K562 (cell line): ENCODE results near the gene DBNL. TPM values are rescaled to one million over a fixed set of nuclear protein-coding genes. Genes with fewer than 3 reads are reported as not detected.

Source experiments
- ATF6 ChIP-seq: sonication (generic); formaldehyde crosslinking; IDR thresholded peaks from 2 replicates; pipeline ENCODE4 v1.4.0; 2020; ENCODE audit warnings: mild to moderate bottlenecking, missing genetic modification reagents
- C11orf30 ChIP-seq: fragments of 450-650 bp; IDR thresholded peaks from 2 replicates; pipeline ENCODE4 v1.6.1; 2016; ENCODE audit warnings: low read depth, mild to moderate bottlenecking
- CREM ChIP-seq: IDR thresholded peaks from 2 replicates; pipeline ENCODE4 v1.6.1; 2014; ENCODE audit warnings: antibody characterized with exemption, low read depth
- EGR1 ChIP-seq: fragments of 450-650 bp; conservative IDR thresholded peaks from 2 replicates; pipeline ENCODE4 v1.6.1; 2017; ENCODE audit warnings: mild to moderate bottlenecking
- FOXM1 ChIP-seq, 2 experiments: fragments of 450-650 bp in 1 of 2; sonication (generic) in 1 of 2; formaldehyde crosslinking in 1 of 2; IDR thresholded peaks; 2 replicates each; pipeline versions ENCODE4 v1.6.1 to v1.9.0; 2017 to 2022; ENCODE audit warnings: low read depth in 2 of 2, mild to moderate bottlenecking in 2 of 2, missing genetic modification reagents in 1 of 2, moderate library complexity in 1 of 2
- GATAD2A ChIP-seq: fragments of 450-650 bp; IDR thresholded peaks from 2 replicates; pipeline ENCODE4 v1.6.1; 2017
- HLTF ChIP-seq: fragments of 450-650 bp; IDR thresholded peaks from 2 replicates; pipeline ENCODE4 v1.6.1; 2016
- HMG20A ChIP-seq: fragments of 450-650 bp; formaldehyde crosslinking; conservative IDR thresholded peaks from 2 replicates; pipeline ENCODE4 v1.4.0; 2020; ENCODE audit warnings: mild to moderate bottlenecking, mixed read lengths
- HOXB6 ChIP-seq: fragments of 250-450 bp; sonication (Bioruptor Pico); IDR thresholded peaks from 2 replicates; pipeline ENCODE4 v1.5.1; 2022; ENCODE audit warnings: mild to moderate bottlenecking, borderline replicate concordance
- MAFK ChIP-seq: IDR thresholded peaks from 2 replicates; pipeline ENCODE4 v1.6.1; 2011; ENCODE audit warnings: low read length, improper control_type of control experiment
- MAZ ChIP-seq, 2 experiments: fragments of 450-650 bp in 1 of 2; sonication (generic) in 1 of 2; formaldehyde crosslinking; IDR thresholded peaks in 1 of 2; conservative IDR thresholded peaks in 1 of 2; 2 replicates each; pipeline versions ENCODE4 v1.4.0 to v1.5.0; 2020; ENCODE audit warnings: mild to moderate bottlenecking in 1 of 2, missing genetic modification reagents in 1 of 2
- RAD21 ChIP-seq, 2 experiments: fragments of 250-450 bp in 1 of 2; fragments of 450-650 bp in 1 of 2; sonication (Bioruptor Pico) in 1 of 2; formaldehyde crosslinking in 1 of 2; IDR thresholded peaks in 1 of 2; conservative IDR thresholded peaks in 1 of 2; 2 replicates each; pipeline versions ENCODE4 v1.4.0 to v1.8.0; 2020 to 2022; ENCODE audit warnings: mild to moderate bottlenecking in 2 of 2, moderate library complexity in 1 of 2
- SIRT6 ChIP-seq: IDR thresholded peaks from one replicate; pipeline ENCODE4 v1.6.1; 2012; ENCODE audit warnings: low read depth, mild to moderate bottlenecking, control low read depth, inconsistent platforms, low read length, moderate library complexity
- SNAPC5 ChIP-seq: fragments of 250-450 bp; sonication (Bioruptor Pico); IDR thresholded peaks from 2 replicates; pipeline ENCODE4 v1.8.0; 2021; ENCODE audit warnings: moderate library complexity, mild to moderate bottlenecking, inconsistent platforms
- SRF ChIP-seq, 2 experiments: fragments of 250-450, 450-650 bp in 1 of 2; sonication (Bioruptor Pico) in 1 of 2; sonication (generic) in 1 of 2; formaldehyde crosslinking; IDR thresholded peaks; 2 replicates each; pipeline versions ENCODE4 v1.5.0 to v1.5.1; 2020 to 2022; ENCODE audit warnings: mild to moderate bottlenecking in 1 of 2, missing genetic modification reagents in 1 of 2
- TCF3 ChIP-seq: sonication (generic); formaldehyde crosslinking; IDR thresholded peaks from 2 replicates; pipeline ENCODE4 v1.4.0; 2020; ENCODE audit warnings: mild to moderate bottlenecking, missing genetic modification reagents
- TEAD2 ChIP-seq: fragments of 450-650 bp; IDR thresholded peaks from 2 replicates; pipeline ENCODE4 v1.6.1; 2016; ENCODE audit warnings: missing genetic modification characterization, control low read depth, missing compliant biosample characterization
- TOE1 ChIP-seq, 2 experiments: fragments of 450-650 bp in 1 of 2; sonication (generic) in 1 of 2; formaldehyde crosslinking in 1 of 2; IDR thresholded peaks; 2 replicates each; pipeline versions ENCODE4 v1.7.1 to v1.8.0; 2016 to 2022; ENCODE audit warnings: borderline replicate concordance in 2 of 2, mild to moderate bottlenecking in 2 of 2, antibody characterized with exemption in 1 of 2, inconsistent platforms in 1 of 2, low read depth in 1 of 2, missing genetic modification reagents in 1 of 2, moderate library complexity in 1 of 2
- ZBTB7A ChIP-seq: IDR thresholded peaks from 2 replicates; pipeline ENCODE4 v1.6.1; 2011; ENCODE audit warnings: low read depth, mild to moderate bottlenecking, low read length, moderate library complexity, borderline replicate concordance; ENCODE audit not compliant: control insufficient read depth
- ZNF217 ChIP-seq: sonication (generic); formaldehyde crosslinking; IDR thresholded peaks from 2 replicates; pipeline ENCODE4 v1.8.0; 2022; ENCODE audit warnings: mild to moderate bottlenecking, missing genetic modification reagents
- ZNF408 ChIP-seq: fragments of 250-450 bp; sonication (Bioruptor Pico); IDR thresholded peaks from 2 replicates; pipeline ENCODE4 v1.4.0; 2020; ENCODE audit warnings: low read depth, mild to moderate bottlenecking, moderate library complexity
- ZNF551 ChIP-seq: fragments of 250-450 bp; sonication (Bioruptor Pico); IDR thresholded peaks from 2 replicates; pipeline ENCODE4 v1.5.0; 2021; ENCODE audit warnings: mild to moderate bottlenecking, moderate library complexity
- polyA plus RNA-seq, 8 experiments: library from polyadenylated mRNA; depleted of rRNA in 4 of 8; stranded (reverse) in 5 of 8; unstranded in 3 of 8; fragments of >200 nt; fragmentation: Nextera tagmentation in 2 of 8; fragmentation: Illumina TruSeq in 1 of 8; extraction: Ambion mirVana in 2 of 8; extraction: Trizol in 1 of 8; gene quantifications; 2 replicates each; pipeline versions ENCODE4 v1.2.1 to v1.2.3, GENCODE V29; 2011 to 2014; ENCODE audit warnings: inconsistent platforms in 1 of 8, missing spikeins in 1 of 8
- total RNA-seq, 7 experiments: library from RNA; depleted of rRNA in 6 of 7; stranded (reverse); fragments of >200 nt in 6 of 7; fragmentation: Illumina TruSeq in 2 of 7; extraction: Trizol in 2 of 7; gene quantifications; 2 replicates each; pipeline versions ENCODE4 v1.2.1 to v1.2.3, GENCODE V29; 2011 to 2021; ENCODE audit warnings: low replicate concordance in 1 of 7
- TF ChIP-seq, protein P1 (sequence below): IDR thresholded peaks from 2 replicates; pipeline ENCODE4 v1.6.1; 2012; ENCODE audit warnings: low read depth, low read length, improper control_type of control experiment, borderline replicate concordance
- TF ChIP-seq, protein P2 (sequence below): fragments of 250-450 bp; sonication (Bioruptor Pico); IDR thresholded peaks from 2 replicates; pipeline ENCODE4 v1.6.1; 2021; ENCODE audit warnings: mild to moderate bottlenecking

Gene DBNL
- total and polyA plus RNA-seq, 9 of the 15 experiments (the other 6 are each of a cell fraction or from before 2014, with no cell fraction given): 1.9 to 65.1 (median 38.9) TPM

DNA sequence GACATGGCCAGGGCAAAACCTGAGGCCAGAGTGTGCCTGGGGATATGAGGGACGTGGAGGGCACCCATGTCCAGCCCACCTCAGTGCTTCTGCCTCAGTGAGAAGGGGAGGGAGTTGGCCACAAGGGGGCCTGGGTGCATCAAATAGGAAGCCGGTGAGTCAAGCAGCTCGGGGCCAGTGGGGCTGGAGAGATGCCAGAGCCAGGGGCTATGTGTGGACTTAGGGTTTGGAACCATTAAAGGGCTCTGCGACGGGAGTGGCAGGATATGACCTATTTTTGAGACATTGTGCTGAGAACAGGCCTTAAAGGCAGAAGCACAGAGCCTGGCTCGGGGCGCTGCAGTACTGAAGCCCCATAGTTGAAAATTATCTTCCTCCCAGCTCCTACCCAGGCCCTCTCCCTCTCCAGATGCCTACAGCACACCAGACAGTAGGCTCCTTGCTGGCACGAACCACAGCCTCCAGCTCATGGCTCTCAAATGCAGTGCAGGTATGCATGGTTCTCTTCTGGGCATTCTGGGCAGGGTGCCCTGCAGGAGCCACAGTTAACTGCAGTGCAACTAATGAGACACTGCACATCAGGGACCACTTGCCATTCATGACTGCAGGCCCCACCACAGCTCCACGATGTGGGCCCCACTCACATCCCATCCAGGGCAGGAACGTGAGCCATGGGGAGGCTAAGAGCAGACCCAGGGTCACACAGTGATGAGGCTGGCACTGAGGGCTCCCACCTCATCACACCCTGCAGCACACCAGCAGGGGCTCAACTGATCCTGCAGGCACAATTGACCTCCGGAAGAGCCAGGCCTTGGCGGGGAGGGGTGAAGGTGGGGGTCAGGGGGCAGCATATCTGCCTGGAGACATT, 28.1 kb downstream of the DBNL start (continued):
- TF ChIP-seq, protein P1, sequence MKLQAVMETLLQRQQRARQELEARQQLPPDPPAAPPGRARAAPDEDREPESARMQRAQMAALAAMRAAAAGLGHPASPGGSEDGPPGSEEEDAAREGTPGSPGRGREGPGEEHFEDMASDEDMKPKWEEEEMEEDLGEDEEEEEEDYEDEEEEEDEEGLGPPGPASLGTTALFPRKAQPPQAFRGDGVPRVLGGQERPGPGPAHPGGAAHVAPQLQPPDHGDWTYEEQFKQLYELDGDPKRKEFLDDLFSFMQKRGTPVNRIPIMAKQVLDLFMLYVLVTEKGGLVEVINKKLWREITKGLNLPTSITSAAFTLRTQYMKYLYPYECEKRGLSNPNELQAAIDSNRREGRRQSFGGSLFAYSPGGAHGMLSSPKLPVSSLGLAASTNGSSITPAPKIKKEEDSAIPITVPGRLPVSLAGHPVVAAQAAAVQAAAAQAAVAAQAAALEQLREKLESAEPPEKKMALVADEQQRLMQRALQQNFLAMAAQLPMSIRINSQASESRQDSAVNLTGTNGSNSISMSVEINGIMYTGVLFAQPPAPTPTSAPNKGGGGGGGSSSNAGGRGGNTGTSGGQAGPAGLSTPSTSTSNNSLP: no peak
- no peak for TF ChIP-seq ZNF408 (CRISPR knock-in tag)
- no peak for TF ChIP-seq SRF (CRISPR knock-in tag; IDR thresholded peaks at IDR 0.05)
- TF ChIP-seq ZNF217 (CRISPR knock-in tag): no peak
- no peak for TF ChIP-seq EGR1
- no peak for TF ChIP-seq SIRT6
- no peak for TF ChIP-seq HOXB6 (CRISPR knock-in tag)
- TF ChIP-seq SNAPC5 (CRISPR knock-in tag): no peak
- TF ChIP-seq FOXM1 (IDR thresholded peaks at IDR 0.05; ENCODE audit: low read depth): no peak
- no peak for TF ChIP-seq FOXM1 (CRISPR knock-in tag; IDR thresholded peaks at IDR 0.05; ENCODE audit: low read depth)
- TF ChIP-seq ATF6: no peak
- TF ChIP-seq, protein P2, sequence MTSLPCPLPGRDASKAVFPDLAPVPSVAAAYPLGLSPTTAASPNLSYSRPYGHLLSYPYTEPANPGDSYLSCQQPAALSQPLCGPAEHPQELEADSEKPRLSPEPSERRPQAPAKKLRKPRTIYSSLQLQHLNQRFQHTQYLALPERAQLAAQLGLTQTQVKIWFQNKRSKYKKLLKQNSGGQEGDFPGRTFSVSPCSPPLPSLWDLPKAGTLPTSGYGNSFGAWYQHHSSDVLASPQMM (CRISPR knock-in tag): no peak
- TF ChIP-seq MAFK: no peak
- TF ChIP-seq CREM: no peak
- TF ChIP-seq GATAD2A: no peak
- TF ChIP-seq C11orf30: no peak
- TF ChIP-seq HMG20A (CRISPR knock-in tag): no peak
- peak; percentile 22 to 55; a peak in 1 of 4 replicates for TF ChIP-seq MAZ (CRISPR knock-in tag; conservative IDR thresholded peaks at IDR 0.05 in 1 of 2, IDR thresholded peaks at IDR 0.05 in 1 of 2)
- TF ChIP-seq TEAD2 (tag): no peak
- peak; percentile 51 to 73 for TF ChIP-seq RAD21 (CRISPR knock-in tag; conservative IDR thresholded peaks at IDR 0.05 in 1 of 2, IDR thresholded peaks at IDR 0.05 in 1 of 2)
- no peak for TF ChIP-seq HLTF
- TF ChIP-seq TCF3 (CRISPR knock-in tag): no peak
- no peak for TF ChIP-seq TOE1 (IDR thresholded peaks at IDR 0.05; ENCODE audit: borderline replicate concordance)
- no peak for TF ChIP-seq TOE1 (CRISPR knock-in tag; IDR thresholded peaks at IDR 0.05; ENCODE audit: borderline replicate concordance, low read depth)
- TF ChIP-seq ZNF551 (CRISPR knock-in tag): no peak
- TF ChIP-seq ZBTB7A: no peak
